GM12875 (cell line): Measurements from ENCODE around the gene TBXT.

Experiments used
- H3K4me3 ChIP-seq: one replicate; pipeline ENCODE4 v1.5.1; 2011; ENCODE audit warnings: low read depth, low read length, control low read depth
- TF ChIP-seq, protein P1 (sequence below): IDR thresholded peaks from 2 replicates; pipeline ENCODE4 v1.5.1; 2011; ENCODE audit warnings: low read depth, mild to moderate bottlenecking, control low read depth, inconsistent platforms, low read length, moderate library complexity, borderline replicate concordance; ENCODE audit not compliant: insufficient read depth

TBXT gene

DNA sequence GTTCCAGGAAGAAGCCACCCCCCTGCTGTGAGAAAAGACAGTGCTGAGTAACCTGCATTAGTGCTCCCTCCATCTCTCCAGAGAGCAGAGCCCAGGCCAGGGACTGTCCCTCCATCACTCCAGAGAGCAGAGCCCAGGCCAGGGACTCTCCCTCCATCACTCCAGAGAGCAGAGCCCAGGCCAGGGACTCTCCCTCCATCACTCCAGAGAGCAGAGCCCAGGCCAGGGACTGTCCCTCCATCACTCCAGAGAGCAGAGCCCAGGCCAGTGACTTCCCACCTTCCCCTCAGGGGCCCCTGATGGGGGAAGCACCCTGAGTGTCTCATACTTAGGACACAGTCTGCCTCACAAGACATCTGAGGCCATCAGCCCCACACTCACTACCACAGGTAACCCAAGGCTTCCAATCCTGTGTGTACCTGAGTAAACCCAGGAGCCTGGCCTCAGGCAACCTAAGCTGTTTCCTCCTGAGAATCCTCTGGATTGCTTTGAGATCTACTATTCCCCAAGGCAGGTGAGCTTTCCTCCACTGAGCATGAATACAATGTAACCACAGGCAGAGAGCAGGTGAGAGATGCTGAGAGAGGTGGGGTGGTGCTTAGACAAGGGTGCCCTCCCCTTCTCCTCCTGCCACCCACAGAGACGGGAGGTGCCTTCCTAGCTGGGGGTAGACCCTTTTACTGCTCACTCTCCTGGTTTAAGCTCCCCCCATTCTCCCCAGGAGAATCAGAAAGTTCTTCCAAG, 4.9 kb downstream of the TBXT start:
- no peak overlapping the region for H3K4me3 ChIP-seq
- TF ChIP-seq, protein P1, sequence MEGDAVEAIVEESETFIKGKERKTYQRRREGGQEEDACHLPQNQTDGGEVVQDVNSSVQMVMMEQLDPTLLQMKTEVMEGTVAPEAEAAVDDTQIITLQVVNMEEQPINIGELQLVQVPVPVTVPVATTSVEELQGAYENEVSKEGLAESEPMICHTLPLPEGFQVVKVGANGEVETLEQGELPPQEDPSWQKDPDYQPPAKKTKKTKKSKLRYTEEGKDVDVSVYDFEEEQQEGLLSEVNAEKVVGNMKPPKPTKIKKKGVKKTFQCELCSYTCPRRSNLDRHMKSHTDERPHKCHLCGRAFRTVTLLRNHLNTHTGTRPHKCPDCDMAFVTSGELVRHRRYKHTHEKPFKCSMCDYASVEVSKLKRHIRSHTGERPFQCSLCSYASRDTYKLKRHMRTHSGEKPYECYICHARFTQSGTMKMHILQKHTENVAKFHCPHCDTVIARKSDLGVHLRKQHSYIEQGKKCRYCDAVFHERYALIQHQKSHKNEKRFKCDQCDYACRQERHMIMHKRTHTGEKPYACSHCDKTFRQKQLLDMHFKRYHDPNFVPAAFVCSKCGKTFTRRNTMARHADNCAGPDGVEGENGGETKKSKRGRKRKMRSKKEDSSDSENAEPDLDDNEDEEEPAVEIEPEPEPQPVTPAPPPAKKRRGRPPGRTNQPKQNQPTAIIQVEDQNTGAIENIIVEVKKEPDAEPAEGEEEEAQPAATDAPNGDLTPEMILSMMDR: no peak

DNA sequence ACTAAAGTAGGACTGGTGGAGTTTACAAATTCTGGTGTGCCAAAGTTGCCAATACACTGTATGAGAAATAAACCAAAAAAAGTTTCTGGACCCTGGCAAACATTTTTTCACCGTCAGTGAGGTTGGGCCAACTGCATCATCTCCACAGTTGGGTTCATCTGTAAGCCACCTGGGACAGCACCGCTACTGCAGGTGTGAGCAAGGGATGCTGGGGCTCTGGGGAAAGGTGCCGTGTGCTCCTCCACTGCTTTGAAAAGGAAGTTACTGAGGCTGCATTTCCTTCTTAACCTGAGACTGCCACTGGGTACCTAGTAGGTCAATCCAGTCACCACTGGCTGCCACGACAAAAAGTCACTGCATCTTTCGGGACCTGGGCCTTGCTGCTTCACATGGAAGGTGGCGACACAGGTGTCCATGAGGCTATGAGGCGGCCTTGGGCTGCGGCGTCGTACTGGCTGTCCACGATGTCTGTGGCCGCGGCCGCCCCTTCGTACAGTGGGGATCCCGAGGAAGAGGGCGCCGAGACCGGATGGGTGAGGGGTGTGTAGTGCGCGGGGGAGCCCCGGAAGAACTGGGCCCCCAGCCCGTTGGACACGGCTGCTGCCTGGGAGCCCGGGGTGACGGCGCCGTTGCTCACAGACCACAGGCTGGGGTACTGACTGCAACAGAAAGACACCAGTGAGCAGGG, 9.6 kb downstream of the TBXT start:
- TF ChIP-seq, protein P1: no peak
- H3K4me3 ChIP-seq: no peak overlapping the region

GRCh38 chr6:166156942-166157341, 10.7 kb downstream of the TBXT start:
- no peak overlapping the region for H3K4me3 ChIP-seq
- TF ChIP-seq, protein P1: no peak

GRCh38 chr6:166153966-166154365, 13.7 kb downstream of the TBXT start:
- no peak overlapping the region for H3K4me3 ChIP-seq
- TF ChIP-seq, protein P1: no peak

GRCh38 chr6:166152660-166153059, 15.0 kb downstream of the TBXT start:
- TF ChIP-seq, protein P1: no peak
- no peak overlapping the region for H3K4me3 ChIP-seq

DNA sequence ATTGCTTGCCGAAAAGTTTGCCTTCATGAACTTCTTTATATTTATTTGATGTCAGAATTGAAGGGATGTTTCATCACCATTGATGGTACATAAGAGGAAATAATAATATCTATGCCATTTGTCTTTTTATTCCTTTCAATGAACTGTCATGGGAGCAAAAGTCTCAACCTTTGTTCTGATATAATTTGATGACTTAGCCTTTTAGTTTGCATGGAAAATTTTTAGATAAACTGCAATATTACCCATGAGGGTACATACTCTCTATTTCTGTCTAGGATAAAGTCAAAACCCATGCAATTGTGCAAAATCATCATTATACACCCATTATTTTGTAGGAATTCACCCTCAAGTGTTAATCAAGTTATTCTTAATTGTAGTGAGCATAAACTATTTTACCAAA, 15.9 kb downstream of the TBXT start:
- H3K4me3 ChIP-seq: no peak overlapping the region
- TF ChIP-seq, protein P1: no peak

DNA sequence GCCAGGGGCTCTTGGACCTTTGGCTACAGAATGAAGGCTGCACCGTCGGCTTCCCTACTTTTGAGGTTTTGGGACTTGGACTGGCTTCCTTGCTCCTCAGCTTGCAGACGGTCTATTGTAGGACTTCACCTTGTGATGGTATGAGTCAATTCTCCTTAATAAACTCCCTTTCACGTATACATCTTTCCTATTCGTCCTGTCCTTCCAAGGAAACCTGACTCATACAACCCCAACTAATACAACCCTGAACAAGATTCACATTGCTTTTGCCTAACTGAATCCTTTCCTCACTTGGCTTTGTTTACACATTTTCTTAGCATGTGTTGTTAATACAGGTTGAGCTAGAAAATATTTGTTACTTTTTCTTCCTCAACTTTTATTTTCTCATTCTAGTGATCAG, 21.9 kb downstream of the TBXT start:
- TF ChIP-seq, protein P1: no peak
- H3K4me3 ChIP-seq: no peak overlapping the region
